B cell (primary cell): ENCODE results near the gene WNK4. TPM values are rescaled to one million over a fixed set of nuclear protein-coding genes. Genes with fewer than 3 reads are reported as not detected.
A peak's percentile ranks its signal among the peaks of the same experiment; 100 is the strongest.

Experiments
- ATAC-seq: fragments of 200-7000 bp; cut with Tn5 transposase; one replicate; pipeline ENCODE4 v1.10.0; 2021; ENCODE audit warnings: low read depth, mild to moderate bottlenecking, moderate number of reproducible peaks, moderate library complexity
- CTCF ChIA-PET: fragments of 350-600 bp; sonication (Branson Sonifier 250); formaldehyde crosslinking; loops from one replicate; lab custom pipeline; 2021; ENCODE audit warnings: antibody characterized with exemption, inconsistent platforms; lab: Charles Lee
- POLR2A ChIA-PET: fragments of 350-600 bp; sonication (Branson Sonifier 250); formaldehyde crosslinking; loops from one replicate; lab custom pipeline; 2021; ENCODE audit warnings: antibody characterized with exemption; lab: Charles Lee
- DNase-seq: peaks from one replicate; pipeline ENCODE4 v3.0.0; 2013
- H2AFZ ChIP-seq: 2 replicates; pipeline ENCODE4 v1.6.1; 2012; ENCODE audit warnings: mild to moderate bottlenecking, low read depth, low read length; ENCODE audit not compliant: insufficient read depth, poor library complexity, severe bottlenecking
- H3K27ac ChIP-seq, 2 donors: 1 replicate in 1 of 2; 2 replicates in 1 of 2; pipeline ENCODE4 v1.5.1; 2012 to 2013; ENCODE audit warnings: low read length in 2 of 2, mild to moderate bottlenecking in 2 of 2, moderate library complexity in 1 of 2
- H3K27me3 ChIP-seq, 4 experiments: fragments of 200-600 bp in 1 of 4; sonication (generic) in 1 of 4; replicated peaks in 1 of 4; 1 replicate in 2 of 4; 2 replicates in 2 of 4; pipeline versions ENCODE4 v1.6.1 to v1.7.0; 2013 to 2016; ENCODE audit warnings: low read length in 3 of 4, mild to moderate bottlenecking in 2 of 4, mixed read lengths in 1 of 4, moderate library complexity in 1 of 4; ENCODE audit not compliant: insufficient read depth in 4 of 4, control insufficient read depth in 3 of 4; ENCODE audit errors: control extremely low read depth in 1 of 4
- H3K36me3 ChIP-seq, 2 experiments: replicated peaks in 1 of 2; 1 replicate in 1 of 2; 2 replicates in 1 of 2; pipeline versions ENCODE4 v1.6.1 to v1.7.1; 2013; ENCODE audit warnings: low read length in 1 of 2; ENCODE audit not compliant: insufficient read depth in 2 of 2, control insufficient read depth in 1 of 2; ENCODE audit errors: control extremely low read depth in 1 of 2, extremely low read depth in 1 of 2
- H3K4me1 ChIP-seq, 2 donors: fragments of 200-600 bp in 1 of 2; sonication (generic) in 1 of 2; 1 replicate in 1 of 2; 2 replicates in 1 of 2; pipeline versions ENCODE4 v1.5.1 to v1.6.1; 2013 to 2017; ENCODE audit warnings: low read length in 2 of 2; ENCODE audit not compliant: control insufficient read depth in 2 of 2, insufficient read depth in 2 of 2
- H3K4me2 ChIP-seq: replicated peaks from 2 replicates; pipeline ENCODE3; 2012; ENCODE audit warnings: mild to moderate bottlenecking, low read depth, low read length; ENCODE audit not compliant: poor library complexity, severe bottlenecking
- H3K4me3 ChIP-seq, 5 experiments: fragments of 200-600 bp in 1 of 5; sonication (generic) in 1 of 5; 1 replicate in 3 of 5; 2 replicates in 2 of 5; pipeline versions ENCODE4 v1.5.1 to v1.7.0; 2011 to 2016; ENCODE audit warnings: low read length in 4 of 5, mild to moderate bottlenecking in 4 of 5, low read depth in 2 of 5, control low read depth in 1 of 5, moderate library complexity in 1 of 5; ENCODE audit not compliant: insufficient read depth in 1 of 5; ENCODE audit errors: control extremely low read depth in 1 of 5, extremely low read depth in 1 of 5
- H3K79me2 ChIP-seq: fragments of 200-600 bp; sonication (generic); one replicate; pipeline ENCODE4 v1.6.0; 2016; ENCODE audit warnings: low read length; ENCODE audit not compliant: control insufficient read depth, insufficient read depth
- H3K9ac ChIP-seq: fragments of 200-600 bp; sonication (generic); 2 replicates; pipeline ENCODE4 v1.6.1; 2017; ENCODE audit warnings: mild to moderate bottlenecking, low read length, moderate library complexity
- H3K9me3 ChIP-seq, 3 donors: one replicate each; pipeline versions ENCODE4 v1.6.1 to v1.7.1; 2013; ENCODE audit warnings: low read length in 2 of 3; ENCODE audit not compliant: control insufficient read depth in 2 of 3, insufficient read depth in 1 of 3; ENCODE audit errors: control extremely low read depth in 1 of 3
- H4K20me1 ChIP-seq: 2 replicates; pipeline ENCODE4 v1.6.0; 2012; ENCODE audit warnings: mild to moderate bottlenecking, low read length; ENCODE audit not compliant: insufficient read depth, control insufficient read depth, poor library complexity, severe bottlenecking
- H3K27ac Mint-ChIP-seq: one replicate; pipeline ENCODE4 v1.8.0; 2021; ENCODE audit warnings: mixed read lengths
- H3K27me3 Mint-ChIP-seq: one replicate; pipeline ENCODE4 v1.8.0; 2021; ENCODE audit warnings: mixed read lengths
- H3K4me1 Mint-ChIP-seq: one replicate; pipeline ENCODE4 v1.8.0; 2021; ENCODE audit warnings: mixed read lengths
- H3K4me3 Mint-ChIP-seq: one replicate; pipeline ENCODE4 v1.8.0; 2021; ENCODE audit warnings: mixed read lengths
- H3K9me3 Mint-ChIP-seq: one replicate; pipeline ENCODE4 v1.8.0; 2022; ENCODE audit warnings: mixed read lengths; ENCODE audit not compliant: insufficient read depth
- CTCF ChIP-seq: fragments of 200-600 bp; IDR thresholded peaks from one replicate; pipeline ENCODE4 v1.8.0; 2022; ENCODE audit warnings: antibody characterized with exemption, mild to moderate bottlenecking
- EZH2 ChIP-seq: IDR thresholded peaks from 2 replicates; pipeline ENCODE4 v1.6.1; 2012; ENCODE audit warnings: borderline replicate concordance, low read depth, mild to moderate bottlenecking, moderate library complexity, low read length; ENCODE audit not compliant: insufficient read depth, poor library complexity, severe bottlenecking
- WGBS: methylation state at CpG from one replicate; pipeline ENCODE4 v1.1.5; 2013; ENCODE audit warnings: missing lambda C conversion rate; ENCODE audit not compliant: insufficient coverage; 5-methylcytosine and 5-hydroxymethylcytosine counted together
- intact Hi-C: fragments of 100-400 bp; cut with micrococcal nuclease; formaldehyde crosslinking; loops from one replicate; pipeline ENCODE4 v1.10.0; 2022
- polyA plus RNA-seq: library from polyadenylated mRNA; depleted of rRNA; stranded (reverse); fragments of >200 nt; gene quantifications from 2 replicates; pipeline ENCODE4 v1.2.3, GENCODE V29; 2012
- total RNA-seq, 2 donors: library from RNA; stranded (reverse); fragments of 120-200 nt in 1 of 2; gene quantifications; 1 replicate in 1 of 2; 2 replicates in 1 of 2; pipeline versions ENCODE4 v1.2.3 to v1.2.4, GENCODE V29; 2013 to 2022

WNK4 gene
- total and polyA plus RNA-seq, 2 donors (not counting 1 experiment from before 2014, with no cell fraction given): 0.03 to 0.44 TPM

GRCh38 chr17:42833767-42834422, 53.5 kb downstream of the WNK4 start:
- peaks cover 24% of the 10 kb centered on the region for H3K4me1 Mint-ChIP-seq
- H3K4me3 Mint-ChIP-seq: peak overlapping the region; percentile 98
- H2AFZ ChIP-seq: peak overlapping the region; percentile 98
- H3K79me2 ChIP-seq: peaks cover 46% of the 10 kb centered on the region
- H3K4me3 ChIP-seq: peak overlapping the region; percentile 88 to 99 (median 92)
- intact Hi-C loops: loop anchor here (1.0 kb wide), 3 partner anchors 10 to 164 kb away; partner anchors contain the start of genes BECN1, PTGES3L, RPL27 and RUNDC1
- CTCF ChIA-PET: interaction anchor here (0.7 to 2.4 kb wide), 7 partner anchors 9 to 255 kb away, joined by 3 to 28 read pairs (median 6); partner anchors contain the start of genes AOC2, BECN1 and RPL27
- peak overlapping the region; percentile 98 for H3K27ac Mint-ChIP-seq
- H3K4me1 ChIP-seq: peaks cover 12 to 20% of the 10 kb centered on the region in 2 donors
- no peak for DNase-seq
- H3K9me3 Mint-ChIP-seq: no peaks in the 10 kb centered on the region
- TF ChIP-seq CTCF: no peak
- H3K27ac ChIP-seq: peak overlapping the region; percentile 84 to 94
- peaks cover 10 to 36% of the 10 kb centered on the region in 2 experiments for H3K36me3 ChIP-seq
- WGBS: 1% methylated on average over 14 of the region's 18 CpGs
- H3K9me3 ChIP-seq: no peaks in the 10 kb centered on the region
- ATAC-seq: no peak
- H3K9ac ChIP-seq: peak overlapping the region; percentile 93
- peak overlapping the region; percentile 91 for H3K4me2 ChIP-seq
- POLR2A ChIA-PET: interaction anchor here (0.5 to 1.8 kb wide), 6 partner anchors 10 to 566 kb away, joined by 3 to 16 read pairs (median 3); partner anchors contain the start of genes AOC2 and BECN1
- H3K27me3 ChIP-seq: no peaks in the 10 kb centered on the region
- no peaks in the 10 kb centered on the region for H4K20me1 ChIP-seq
- H3K27me3 Mint-ChIP-seq: no peaks in the 10 kb centered on the region

GRCh38 chr17:42835732-42836131, 55.3 kb downstream of the WNK4 start:
- ChIA-PET CTCF (interaction anchor here (1.3 to 1.5 kb wide), 3 partner anchors 12 to 189 kb away, joined by 3 to 7 read pairs (median 6); partner anchors contain the start of gene BECN1), POLR2A (interaction anchor here (0.6 kb wide), 2 partner anchors 12 to 257 kb away, joined by 4 to 10 read pairs; no protein-coding TSS in a partner anchor)
- Histone ChIP-seq H3K4me3 (no peak overlapping the region), H3K9ac (no peak overlapping the region), H3K9me3 (no peaks in the 10 kb centered on the region), H3K4me1 (peaks cover 12 to 20% of the 10 kb centered on the region in 2 donors), H2AFZ (no peak overlapping the region), H3K79me2 (peaks cover 49% of the 10 kb centered on the region), H3K4me2 (no peak overlapping the region), H4K20me1 (no peaks in the 10 kb centered on the region), H3K27me3 (no peaks in the 10 kb centered on the region), H3K36me3 (peaks cover 16 to 52% of the 10 kb centered on the region in 2 experiments), H3K27ac (no peak overlapping the region)
- DNase-seq: no peak
- intact Hi-C loops: no loop called here
- H3K9me3 Mint-ChIP-seq: no peaks in the 10 kb centered on the region
- 100% methylated on average over 4 of the region's 6 CpGs for WGBS
- peaks cover 24% of the 10 kb centered on the region for H3K4me1 Mint-ChIP-seq
- H3K4me3 Mint-ChIP-seq: no peak overlapping the region
- H3K27ac Mint-ChIP-seq: no peak overlapping the region
- ATAC-seq: no peak
- H3K27me3 Mint-ChIP-seq: no peaks in the 10 kb centered on the region
- TF ChIP-seq EZH2 (no peak), CTCF (no peak)
